HG03066 (cell line): Measurements from ENCODE around the gene RTL10.

Experiments used
- ATAC-seq: cut with Tn5 transposase; IDR thresholded peaks from one replicate; pipeline ENCODE4 v1.9.1; 2021; ENCODE audit warnings: low read depth; ENCODE audit not compliant: unreplicated experiment

The RTL10 gene

DNA sequence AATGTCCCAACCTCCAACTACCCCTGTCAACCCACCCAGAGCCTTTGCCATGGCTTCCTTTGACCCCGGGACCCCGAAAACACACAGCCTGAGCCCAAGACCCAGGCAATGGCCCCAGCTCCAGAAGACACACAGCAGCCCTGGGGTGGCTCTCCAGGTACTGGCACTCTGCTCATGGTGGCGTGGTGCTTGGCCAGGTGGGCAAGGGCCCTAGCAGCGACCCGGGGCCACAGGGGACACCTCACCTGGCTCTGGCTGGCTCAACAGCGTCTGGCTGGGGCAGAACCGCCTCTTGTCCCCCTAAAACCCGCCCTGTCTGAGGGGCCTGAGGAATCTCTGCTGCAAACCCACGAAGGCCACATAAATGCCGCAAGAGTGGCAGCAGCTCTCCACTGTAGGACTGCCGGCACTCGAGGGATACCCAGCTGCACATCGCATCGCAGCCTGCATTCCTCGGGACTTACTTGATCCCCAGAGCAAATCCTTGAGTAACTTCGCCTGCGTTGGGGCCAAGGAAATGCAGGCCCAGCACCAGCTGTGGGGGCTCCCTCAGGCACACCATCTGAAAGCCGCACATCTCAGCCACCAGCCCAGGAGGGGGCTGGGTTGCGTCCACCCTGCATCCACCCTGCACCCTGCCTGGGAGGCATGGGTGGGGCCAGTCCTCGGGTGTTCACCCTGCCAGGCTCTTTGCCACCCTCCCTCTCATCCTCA is 23.1 kb upstream of the RTL10 start:
- no peak for ATAC-seq

DNA sequence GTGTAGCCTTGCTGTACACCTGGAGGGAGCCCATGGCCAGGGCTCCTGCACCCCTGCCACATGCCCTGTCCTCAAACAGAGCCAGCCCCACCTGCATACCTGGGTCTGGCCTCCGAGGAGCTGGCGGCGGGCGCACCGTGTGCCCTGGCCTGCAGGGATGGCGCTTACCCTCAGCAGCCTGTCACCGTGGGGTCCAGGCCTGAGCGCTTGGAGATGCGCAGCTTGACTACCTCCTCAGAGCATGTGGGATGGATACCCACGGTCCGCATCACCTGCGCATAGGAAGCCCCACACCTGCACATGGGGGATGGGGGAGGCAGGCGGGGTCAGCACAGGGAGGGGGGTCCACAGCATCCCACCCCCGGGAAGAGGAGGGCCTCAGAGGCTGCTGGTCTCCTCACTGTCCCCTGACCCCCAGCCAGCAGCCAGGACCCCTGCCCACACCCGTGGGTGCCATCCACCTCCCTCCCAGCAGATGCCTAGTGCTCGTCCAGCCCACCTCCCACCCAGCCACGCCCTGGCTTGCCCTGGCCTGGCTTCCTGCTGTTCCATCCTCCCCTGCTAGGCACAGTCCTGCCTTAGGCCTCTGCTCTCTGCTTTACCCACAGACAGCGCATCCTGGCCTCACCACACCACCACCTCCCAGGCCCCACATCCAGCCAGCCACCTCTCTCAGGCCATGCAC is 22.4 kb upstream of the RTL10 start:
- no peak for ATAC-seq

DNA sequence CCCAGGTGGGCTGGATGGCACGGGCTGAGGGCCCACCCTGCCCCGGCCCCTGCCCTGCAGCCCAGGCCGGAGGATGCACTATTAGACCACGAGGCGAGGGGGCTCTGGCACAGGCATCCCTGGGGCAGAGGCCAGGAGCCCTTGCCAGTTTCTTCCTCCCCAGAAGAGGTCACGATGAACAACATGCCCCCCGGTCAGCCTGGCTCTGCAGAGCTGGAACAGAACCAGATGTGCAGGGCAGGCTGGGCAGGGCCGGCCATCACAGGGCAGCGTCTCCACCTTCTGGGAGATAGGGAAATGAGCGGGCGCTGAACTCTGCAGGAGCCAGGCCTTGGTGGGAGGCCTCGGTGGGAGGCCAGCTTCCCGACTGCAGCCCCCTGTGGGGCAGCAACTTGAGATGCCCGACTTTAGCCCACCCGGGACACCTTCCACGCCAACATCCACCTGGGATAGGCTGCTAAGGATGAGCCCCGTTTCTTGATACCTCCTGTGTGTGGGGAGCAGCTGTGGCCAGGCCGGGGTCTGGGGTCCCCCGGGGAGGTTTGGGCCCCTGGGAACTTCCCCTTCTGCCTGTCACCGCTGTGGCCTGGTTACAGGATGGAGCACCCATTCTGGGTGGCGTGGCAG is 21.8 kb upstream of the RTL10 start:
- no peak for ATAC-seq

DNA sequence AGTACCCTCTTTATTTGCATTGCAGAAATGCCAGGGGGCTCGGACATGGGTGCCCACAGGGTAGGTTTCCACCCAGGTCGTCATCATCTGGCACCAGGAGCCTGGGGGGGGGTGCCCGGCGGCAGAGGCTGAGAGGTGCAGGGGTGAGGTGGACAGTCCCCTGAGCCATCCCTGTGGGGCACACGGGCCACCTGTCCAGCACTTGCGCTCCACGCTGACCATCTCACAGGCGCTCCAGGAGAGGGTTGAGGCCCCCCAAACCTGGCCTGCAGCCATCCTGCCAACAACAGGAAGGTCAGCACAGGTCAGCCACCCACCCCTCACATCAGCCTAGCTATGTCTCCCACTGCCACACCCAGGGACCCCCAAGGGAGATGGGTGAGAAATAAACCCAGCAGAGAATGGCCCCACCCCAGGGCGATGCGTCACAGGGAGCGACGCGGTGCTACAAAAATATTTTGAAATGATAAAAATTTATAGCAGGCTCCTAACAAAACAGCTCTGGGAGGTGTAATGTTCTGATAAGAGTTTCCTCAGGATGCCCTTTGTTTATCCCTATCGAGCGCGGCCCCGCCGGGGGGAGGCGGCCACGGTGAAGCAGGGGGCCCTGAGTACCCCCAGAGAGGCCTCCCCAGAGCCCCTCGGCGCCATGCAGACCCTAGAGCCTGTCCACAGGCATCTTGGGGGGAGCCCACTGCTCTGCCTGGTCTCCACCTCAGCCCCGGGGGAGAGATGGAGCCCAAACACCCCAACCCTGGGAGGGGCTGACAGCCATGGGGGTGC is 21.0 kb upstream of the RTL10 start:
- ATAC-seq = no peak

DNA sequence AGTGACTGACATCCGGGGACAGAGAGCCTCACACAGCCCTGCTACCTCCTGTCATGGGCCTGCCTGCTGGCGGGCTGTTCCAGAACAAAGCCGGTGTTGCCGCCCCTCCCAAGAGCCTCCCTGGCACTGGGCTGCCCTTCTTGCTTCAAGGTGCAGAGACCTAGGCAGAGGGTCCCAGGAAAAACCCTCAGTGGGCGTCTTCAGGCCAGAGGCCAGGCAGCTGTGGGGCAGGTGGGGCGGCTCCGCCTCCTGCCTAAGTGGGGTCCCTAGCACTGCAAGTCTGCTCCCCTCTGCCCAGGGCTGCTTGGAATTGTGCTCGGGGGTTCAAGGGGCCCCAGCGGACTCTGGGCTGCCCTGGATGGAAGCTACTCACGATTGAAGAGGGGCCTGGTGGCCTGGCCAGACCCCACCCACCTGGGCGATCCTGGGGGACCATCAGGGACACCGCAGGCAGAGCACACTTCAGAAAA is 20.4 kb upstream of the RTL10 start:
- ATAC-seq = no peak

DNA sequence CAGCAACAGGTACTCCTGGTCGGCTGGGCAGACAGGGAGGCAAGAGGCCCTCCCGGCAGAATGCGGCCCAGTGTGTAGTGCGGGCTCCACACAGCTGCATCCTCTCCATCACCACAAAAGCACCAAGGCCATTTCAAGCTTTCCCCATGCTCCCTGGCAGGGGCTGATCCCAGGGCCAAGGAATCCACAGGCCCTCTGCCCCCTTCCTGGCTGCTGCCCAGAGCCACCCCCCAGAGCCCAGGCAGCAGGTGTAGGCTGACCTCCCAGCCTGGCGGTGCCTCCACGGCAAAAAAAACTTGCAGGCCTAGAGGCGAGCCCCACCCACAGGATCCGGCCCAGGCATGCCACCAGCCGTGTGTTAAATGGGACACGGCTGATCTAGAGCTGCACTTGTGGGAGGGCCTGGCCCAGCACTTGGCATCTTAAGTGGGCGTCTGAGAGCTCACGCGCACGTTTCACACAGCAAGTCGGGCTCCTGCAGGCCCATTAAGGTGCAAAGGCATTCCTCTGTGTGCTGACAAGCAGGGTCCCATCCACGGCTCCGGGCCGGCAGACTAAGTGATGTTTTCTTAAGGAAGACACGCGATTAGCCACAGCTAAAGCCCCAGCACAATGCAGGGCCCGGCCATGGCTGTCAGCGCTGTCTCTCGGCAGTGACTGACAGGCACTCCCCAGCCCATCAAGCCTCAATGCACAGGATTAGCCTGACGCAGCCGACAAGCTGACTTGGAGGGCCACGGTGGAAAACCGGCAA is 19.8 kb upstream of the RTL10 start:
- no peak for ATAC-seq

DNA sequence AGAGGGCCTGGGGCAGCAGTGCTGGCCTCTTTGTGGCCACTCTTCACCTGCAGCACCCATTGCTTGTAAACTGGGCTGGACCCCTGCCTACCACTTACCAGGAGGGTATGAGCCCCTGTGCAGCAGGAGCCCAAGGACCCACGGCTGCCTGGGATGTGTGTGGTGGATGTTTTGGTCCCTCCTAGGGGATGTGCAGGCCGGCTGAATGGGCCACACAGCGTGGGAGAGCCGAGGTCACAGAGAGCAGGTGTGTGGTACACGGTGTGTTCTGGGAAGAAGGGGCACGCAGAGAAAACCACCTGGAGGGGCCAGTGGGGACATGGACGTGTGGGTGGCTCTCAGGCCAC is 19.3 kb upstream of the RTL10 start:
- no peak for ATAC-seq

DNA sequence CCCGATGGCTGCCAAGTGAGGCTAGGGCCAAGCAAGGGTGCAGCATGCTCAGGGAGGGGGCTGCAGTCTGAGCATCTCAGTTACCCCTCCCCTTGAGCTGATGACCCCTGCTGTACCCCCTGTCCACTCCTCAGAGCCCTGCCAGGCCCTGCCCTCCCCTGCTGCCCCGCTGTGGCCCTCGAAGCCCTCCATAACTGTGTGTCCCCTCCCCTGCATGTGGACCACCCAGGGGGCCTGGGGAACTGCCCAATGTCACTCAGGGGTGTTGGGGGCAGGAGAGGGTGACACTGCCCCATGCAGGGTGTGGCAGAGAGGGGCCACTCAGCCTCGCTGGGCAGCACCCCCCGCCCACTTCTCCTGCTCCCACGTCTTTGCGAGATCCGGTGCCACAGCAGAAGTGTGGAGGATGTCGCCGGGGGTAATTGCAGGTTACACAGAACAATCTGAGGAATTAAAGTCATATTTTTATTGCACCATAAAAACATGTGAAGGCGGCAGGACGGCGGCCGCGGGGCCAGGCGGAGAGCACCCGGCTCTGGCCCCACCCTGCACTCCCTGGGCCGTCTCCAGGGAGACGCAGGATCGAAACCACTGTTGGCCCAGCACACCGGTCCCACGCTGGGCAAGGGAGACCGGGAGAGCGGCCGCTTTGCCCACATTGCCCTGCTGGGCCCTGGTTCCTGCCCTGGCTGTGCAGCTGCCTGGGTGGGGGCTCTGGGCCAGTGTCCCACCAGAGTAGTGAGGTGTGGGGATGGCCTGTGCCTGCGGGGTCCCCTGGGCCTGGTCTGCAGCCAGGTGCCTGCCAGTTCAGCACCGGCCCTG is 18.7 kb upstream of the RTL10 start:
- no peak for ATAC-seq

DNA sequence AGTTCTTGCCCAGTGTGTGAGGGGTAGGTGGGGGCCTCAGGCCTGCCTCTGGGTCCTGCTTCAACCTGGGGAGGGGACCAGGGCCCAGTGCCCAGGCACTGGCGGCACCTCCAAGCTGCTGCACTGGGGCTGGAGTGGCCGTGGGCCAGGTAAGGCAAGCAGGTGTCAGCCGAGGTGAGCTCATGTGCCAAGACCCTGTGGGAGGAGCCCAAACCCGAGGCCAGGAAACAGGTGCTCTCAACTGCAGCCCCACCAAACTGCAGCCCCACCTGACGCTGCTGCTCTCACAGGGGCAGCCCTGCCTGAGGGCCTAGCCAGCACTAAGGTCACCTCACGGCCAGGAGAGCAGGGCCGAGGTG is 18.1 kb upstream of the RTL10 start:
- ATAC-seq = no peak

DNA sequence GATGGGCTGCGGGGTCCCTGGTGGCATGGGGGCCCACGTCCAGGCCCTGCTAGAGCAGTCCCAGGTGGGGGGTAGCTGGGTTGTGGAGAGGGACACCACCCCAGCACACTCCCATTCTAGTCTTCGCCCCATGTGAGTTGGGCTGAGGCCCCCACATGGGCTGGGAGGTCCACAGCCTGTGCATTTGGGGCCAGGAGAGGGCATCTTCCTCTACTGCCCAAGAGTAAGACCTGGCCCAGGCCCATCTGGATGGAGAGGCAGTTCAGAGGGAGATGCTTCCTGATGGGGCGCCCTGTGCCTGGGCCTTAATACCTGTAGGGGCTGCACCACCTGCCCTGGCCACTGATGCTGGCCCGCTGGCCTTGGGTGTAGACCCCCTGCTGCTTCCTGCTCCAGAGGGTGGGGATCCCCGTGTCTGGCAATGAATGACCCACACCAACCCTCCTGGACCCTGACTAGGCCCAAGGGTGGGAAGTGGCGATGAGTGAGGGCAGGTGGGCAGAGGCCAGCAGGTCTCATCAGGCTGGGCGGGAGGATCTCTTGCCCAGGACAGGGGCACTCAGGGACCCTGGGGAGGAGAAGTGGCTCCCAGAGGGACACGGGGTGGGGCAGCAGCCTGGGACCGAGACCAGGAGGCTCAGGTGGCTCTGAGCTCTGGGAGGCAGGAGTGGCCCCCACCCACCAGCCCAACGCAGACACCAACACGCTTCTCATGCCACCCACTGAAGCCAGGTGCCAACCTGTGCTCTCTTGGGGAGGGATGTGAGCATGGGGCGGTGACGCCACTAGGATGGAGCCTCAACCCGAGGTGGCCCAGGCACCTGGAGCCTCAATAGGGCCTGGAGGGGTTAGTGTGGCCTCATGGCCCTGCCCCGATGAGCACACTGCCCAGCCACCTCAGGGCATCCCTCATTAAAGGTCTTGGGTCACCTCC is 17.4 kb upstream of the RTL10 start:
- ATAC-seq = no peak

DNA sequence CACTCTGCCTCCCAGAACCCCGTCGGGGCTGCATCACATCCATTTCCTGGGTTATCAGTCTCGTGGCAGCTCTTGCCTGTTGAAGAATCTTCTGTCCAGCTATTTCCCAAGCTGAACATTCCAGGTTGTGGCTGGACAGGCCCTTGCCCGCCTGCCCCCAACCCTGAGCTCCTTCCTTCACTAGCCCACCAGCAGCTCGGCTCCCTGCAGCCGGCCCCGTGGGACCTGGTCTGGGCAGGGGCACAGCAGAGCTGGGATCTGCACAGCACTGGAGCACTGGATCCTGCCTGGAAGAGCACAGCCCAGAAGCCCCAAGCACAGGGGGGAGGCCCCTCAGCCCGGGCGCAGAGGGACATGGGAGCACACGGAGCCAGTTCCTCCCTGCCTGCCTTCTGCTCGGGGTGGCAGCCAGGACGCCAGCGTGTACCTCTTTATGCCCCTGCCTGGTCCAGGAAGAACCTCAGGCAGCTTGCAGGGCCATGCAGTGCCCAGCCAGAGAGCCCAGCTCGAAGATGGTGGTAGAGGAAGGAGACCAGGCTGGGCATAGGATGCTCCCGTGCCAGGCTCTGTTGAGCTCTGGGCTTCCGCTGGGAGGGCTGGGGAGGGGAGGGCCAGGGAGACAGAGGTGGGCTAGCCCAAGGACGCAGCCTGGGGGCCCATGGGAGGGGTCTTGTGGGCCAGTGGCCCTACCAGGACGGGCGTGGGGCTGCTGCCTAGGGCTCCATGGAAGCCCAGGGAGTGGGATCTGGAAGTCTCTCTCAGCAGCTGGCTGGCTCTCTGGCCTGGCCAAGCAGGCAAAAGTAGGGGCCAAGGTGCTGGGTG is 16.6 kb upstream of the RTL10 start:
- no peak for ATAC-seq

DNA sequence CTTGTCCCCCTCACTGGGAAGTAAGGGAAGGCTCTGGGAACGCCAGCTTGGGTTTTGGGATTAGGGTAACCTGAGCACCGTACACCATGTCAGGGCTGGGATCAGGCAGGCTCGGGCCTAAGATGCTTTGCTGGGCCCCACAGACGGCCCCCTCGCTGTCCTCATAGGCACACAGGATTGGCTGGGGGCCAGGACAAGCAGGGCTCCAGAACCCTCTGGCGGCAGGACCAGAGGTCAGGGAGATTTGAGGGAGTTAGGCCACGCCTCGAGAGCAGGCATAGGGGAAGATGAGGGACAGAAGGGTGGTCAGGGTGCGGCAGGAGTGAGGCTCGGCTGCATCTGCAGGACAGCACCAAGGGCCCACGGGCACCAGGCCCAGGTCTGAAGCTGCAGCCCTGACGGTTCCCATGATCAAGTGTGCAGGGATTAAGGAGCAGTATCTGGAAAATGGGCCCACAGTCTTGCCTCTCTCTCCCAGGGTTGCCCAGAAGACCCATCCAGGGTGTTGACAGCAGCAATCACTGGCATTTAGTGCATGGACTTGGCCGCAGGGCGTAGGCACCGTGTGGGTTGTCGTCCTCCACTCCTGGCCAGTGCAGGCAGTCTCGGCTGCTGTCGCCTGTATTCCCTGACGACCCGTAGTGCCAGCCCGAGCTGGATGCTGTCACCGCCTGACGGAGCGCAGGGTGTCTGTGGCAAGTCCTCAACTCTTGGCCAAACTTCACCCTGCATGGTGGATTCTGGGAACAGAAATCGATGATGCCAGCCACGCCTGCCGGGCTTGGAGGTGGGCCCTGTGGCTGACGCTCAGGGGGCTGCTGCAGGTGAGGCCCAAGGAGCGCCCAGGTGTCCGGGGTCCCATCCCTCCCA is 15.7 kb upstream of the RTL10 start:
- no peak for ATAC-seq

DNA sequence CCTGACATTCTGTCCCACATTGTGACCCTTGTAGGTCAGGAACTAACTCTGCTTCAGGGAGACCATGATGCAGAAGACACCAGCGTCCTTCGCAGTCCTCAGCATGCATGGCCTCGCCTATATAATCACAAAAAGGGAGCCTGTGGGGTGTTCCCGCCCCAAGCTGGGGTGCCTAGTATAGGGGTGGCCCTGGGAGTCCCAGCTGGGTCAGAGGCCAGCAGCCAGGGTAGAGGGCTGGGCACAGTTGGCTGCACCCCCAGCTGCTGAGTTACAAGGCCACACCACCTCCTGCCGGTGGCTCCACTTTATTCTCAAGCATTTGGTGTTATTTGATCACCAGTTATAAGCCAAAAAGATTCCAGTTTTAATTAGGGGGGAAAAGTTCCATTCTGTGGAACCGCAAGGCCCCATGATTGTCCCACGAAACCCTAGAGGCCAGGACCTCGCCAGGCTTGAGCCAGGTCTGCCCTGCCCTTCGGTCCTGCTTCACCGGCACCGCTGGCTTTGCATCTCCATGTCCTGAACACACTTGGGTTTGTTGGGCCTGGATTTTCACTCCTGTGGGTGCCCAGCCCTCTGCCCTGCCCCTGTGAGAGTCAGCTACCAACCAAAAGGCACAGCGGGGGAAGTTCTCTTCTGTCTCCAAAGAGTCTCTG is 15.0 kb upstream of the RTL10 start:
- ATAC-seq = no peak

DNA sequence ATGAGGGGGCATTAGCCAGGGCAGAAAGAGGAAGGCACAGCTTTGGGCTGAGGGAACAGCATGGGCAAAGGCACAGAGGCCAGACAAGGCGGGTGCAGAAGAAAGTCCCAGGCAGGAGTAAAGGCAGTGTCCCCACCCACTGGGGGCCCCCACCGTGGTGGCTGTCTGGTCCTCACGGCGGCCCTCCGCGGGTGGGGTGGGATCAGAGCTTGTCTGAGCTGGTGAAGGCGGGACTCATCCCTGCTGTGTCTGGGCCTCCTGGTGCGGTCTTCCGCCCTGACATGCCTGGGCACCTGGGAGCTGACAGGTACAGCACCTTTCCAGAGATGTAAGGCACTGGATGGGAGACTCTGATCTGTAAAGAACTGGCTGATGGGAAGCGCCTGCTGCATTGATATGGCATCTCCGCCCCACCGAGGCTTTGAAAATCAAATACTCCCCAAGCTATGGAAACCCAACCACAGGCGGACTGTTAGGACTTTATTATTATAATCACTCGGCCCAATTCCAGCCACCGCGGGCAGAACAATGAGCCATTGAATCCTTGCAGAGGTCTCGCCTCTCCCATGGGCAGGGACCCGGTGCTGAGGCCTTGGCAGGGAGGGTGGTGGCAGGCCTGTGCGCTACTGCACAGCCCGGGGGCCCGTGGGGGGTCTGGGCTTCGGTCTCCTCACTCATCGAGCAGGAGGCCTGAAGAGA is 14.2 kb upstream of the RTL10 start:
- ATAC-seq = no peak

DNA sequence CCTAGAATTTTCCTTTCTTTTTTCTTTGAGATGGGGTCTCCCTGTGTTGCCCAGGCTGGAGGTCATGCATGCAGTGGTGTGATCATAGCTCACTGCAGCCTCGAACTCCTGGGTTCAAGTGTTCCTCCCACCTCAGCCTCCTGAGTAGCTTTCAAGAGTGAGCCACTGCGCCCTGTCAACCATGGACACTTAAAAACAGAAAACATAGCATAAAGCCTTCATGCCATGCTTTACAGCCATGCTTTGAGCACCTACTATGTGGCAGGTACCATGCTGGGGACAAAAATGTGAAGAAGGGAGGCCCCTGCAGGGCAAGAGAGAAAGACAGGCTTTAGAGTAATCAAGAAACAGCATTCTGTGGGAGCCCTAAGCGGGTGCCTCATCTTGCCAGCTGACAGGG is 13.7 kb upstream of the RTL10 start:
- no peak for ATAC-seq

DNA sequence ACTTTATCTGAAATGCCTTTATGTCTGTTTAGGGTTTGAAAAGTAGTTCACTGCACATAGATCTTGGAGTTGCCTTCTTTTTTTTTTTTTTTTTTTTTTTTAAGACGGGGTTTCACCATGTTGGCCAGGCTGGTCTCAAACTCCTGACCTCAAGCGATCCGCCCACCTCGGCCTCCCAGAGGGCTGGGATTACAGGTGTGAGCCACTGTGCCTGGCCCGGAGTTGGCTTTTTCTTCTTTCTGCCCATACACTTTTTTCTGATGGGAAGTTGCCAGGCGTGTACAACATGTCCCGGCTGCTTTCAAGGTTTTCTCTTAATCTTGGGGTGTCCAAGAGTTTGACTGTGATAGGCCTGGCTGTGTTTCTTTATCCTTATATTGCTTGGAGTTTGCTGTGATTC is 12.9 kb upstream of the RTL10 start:
- ATAC-seq = no peak
